Dedifferentiated amniotic fluid mesenchymal stem cell (primary cell): ENCODE measurements around the gene FEM1C.
"Not testable (repeated sequence)": the region's sequence is repeated elsewhere in the genome, so short reads cannot be mapped to it uniquely, and the experiment has no call there.

Experiments
- DNase-seq: peaks from one replicate; pipeline ENCODE4 v3.0.0-alpha.2; 2016; ENCODE audit errors: extremely low spot score

FEM1C gene

DNA sequence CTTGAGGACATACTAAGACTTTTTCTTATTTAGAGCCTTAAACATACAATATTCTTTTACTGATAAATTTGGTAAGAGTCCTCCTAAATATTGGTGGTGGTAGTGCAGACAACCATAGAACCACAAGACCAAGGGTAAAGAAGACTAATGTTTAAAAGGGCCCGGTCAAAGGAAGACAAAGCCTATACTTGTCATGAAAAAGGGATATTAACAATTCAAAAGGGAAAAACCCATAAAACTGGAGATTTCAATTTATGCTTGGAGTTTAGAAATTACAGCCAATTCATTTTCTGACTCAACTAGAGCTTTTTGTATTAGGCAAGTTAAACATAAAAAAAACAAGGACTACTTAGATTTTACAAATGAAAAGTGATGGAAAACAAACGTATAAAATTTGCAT, 24.4 kb downstream of the FEM1C start:
- DNase-seq = no peak

DNA sequence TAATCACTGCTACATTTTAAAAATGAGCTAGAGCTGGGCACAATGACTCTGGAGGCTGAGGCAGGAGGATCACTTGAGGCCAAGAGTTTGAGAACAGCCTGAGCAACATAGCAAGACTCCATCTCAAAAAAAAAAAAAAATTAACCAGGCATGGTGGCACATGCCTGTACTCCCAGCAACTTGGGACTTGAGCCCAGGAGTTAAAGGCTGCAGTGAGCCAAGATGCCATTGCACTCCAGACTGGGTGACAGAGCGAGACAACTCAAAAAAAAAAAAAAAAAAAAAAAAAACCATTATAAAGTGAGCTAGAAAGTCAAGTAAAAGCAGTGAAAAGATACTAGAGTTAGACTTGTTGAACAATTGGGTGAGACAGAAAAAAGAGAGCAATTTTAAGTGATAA, 28.2 kb downstream of the FEM1C start:
- no peak for DNase-seq

DNA sequence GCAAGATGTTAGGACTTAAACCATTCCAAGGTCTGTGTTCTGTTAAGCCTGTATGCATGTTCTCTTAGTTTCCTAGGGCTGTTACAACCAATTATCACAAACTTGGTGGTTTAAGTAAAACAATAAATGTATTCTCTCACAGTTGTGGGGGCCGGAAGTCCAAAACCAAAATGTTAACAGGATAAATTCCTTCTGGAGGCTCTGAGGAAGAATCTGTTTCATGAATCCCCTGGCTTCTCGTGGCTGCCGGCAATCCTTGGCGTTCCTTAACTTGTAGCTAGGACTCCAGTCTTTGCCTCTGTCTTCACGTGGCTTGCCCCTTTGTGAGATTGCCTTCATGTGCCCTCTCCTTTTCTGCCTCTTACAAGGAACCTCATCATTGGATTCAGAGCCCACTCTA, 30.4 kb downstream of the FEM1C start:
- DNase-seq = no peak

DNA sequence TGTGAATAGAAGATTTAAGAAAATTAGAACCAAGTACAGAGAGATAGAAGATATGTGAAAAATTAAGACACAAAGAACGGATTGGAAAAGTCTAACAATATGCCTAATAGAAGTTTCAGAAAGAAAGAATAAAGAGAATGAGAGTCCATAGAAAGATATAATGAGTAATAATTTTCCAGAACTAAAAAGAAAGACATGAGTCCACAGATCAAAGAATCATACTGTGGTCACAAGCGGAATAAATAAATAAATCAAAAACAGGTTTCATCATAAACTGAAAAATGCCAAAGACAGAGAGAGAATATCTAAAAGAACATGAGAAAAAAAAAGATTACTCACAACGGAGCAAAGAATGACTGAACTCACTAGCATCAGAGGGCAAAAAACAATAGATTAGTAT, 32.9 kb downstream of the FEM1C start:
- no peak for DNase-seq

DNA sequence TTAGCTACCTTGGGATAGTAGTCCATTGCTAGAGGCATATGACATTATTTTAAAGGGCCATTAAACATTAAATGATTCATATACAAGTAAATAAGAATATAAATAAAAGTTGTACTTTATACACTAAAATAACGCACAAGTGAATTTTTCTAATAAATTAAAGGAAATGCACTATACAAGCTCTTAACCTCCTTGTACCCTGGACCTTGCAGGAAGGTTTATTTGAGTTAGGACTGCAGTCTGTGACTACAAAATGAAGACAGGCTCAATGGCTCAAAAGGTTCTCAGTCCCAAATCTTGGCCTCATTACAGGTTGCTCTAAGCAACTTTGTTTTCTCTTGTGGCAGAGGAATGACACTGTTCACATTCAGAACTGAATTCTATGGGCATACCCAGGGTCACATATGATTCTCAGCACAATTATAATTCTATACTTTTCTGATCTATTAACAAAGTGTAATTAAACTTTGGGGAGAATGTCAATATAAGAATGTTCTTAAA, 34.4 kb downstream of the FEM1C start:
- DNase-seq = no peak

DNA sequence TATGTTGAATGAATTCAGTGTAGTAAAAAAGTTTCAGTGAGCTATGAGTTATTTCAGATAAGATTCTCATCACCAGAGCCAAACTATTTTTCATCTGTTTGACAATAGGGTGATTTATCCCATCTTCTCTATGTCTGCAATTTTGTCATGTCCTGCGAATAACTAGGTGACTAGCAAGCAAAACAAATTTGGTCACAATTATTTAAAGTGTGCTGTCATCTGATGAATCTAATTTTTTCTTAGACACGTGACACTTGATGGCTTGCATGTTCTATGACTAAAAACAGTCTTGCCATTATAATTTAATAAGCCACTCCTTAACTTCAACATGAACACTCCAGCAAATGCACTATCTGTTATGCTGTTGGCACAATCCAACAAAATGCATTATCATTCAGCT, 35.0 kb downstream of the FEM1C start:
- no peak for DNase-seq

DNA sequence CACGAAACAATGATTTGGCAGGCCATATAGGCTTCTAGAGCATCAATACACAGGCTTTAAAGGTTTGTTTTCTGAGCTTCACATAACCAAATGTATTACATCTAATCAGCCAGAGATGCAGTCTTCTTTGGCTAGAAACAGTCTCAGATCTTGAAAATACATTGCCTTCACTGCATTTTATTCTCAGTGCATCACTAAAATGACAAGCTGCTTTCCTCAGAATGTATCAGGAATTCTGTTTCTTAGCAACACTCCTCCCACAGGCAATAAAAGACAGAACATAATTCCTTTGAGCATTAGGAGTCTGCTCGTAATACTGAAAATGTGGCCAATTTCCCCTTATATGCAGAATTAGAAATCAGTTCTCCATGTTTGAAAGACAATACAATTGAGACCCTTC, 36.9 kb downstream of the FEM1C start:
- DNase-seq = peak; percentile 83

DNA sequence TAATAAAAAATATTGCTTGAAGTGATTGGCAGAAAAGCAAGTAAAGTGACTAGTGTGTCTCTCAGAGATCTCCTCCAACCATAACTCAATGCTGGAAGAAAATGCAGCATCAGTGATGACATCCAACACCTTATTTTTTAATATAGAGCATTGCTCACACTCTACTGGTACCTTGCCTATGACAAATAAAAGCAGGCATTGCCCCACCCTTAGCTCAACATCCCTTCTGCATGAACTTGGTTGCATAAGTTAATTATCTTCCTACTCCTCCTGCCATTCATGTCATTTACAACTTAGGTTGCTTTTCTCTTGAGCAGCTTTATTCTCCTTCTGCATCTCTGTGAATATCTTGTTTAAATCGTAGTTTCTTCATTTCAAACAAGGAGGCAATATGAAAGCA, 41.2 kb downstream of the FEM1C start:
- no peak for DNase-seq

DNA sequence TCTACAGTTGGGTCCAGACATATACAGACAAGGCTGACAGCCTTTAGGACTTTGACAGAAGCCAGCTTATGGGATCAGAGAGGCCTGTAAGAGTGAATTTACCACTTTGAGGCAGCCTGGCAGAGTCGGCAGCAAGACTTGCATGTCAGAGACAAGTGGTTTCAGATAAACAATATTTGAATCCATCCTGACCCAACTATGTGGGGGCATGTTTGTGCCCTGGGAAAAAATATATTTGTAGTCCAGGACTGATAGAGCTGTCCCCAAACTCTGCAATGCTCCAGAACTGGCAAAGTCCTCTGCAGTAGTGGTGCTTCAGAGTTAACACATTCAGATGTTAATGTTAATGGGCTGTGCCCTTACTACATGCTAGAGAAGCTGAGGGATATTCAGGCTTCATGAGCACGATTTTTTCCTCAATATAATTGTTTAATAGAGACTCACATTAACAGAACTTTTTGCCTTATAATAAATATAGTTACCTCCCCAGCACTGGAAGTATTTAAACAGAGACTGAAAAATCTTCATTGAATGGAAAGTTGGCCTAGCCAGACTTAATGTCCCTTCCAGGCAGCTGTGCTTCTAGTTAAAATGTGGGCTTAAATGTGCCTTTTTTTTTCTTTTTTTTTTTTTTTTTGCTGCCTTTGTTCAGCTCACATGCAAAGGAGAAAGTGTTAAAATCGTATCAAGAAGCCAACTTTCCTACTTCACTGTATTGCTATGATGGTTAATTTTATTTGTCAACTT, 42.9 kb downstream of the FEM1C start:
- no peak for DNase-seq

DNA sequence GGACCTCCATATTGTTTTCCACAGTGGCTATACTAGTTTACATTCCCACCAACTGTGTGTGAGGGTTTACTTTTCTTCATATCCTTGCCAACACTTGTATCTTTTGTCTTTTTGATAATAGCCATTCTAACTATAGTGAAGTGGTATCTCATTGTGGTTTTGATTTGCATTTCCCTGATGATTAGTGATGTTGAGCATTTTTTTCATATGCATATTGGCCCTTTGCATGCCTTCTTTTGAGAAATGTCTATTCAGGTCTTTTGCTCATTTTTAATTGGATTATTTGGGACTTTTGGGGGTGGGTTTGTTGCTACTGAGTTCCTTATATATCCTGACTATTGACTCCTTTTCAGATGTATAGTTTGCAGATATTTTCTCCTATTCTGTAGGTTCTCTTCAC, 44.4 kb downstream of the FEM1C start:
- DNase-seq = no peak

DNA sequence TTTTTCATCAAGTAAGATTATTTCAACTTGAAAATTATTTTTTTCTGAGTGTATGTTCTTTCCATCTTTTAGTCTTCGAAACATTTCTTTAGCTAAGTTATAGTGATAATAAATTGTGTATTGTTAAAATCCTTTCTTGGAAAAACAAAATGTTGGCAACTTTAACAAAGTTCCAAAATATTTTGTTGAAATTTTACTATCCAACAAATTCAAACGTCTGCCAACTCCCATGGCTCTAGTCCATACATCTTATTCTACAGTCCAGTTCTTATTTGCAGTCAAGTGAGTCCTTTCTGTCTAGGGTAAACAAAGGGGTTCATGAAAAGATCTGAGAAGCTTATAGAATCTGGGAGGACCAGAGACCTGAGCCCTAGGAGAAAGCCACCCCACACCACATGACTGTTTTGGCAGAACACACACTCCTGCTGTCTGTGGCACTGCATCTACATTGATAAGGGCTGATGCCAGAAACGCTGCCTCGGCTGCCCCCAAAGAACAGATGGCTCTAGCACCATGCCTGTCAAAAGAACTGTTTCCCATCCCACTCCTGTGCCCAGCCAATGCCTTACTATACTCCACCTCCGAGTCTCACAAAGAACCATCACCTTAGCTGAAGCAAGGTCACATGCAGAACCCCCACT, 47.5 kb downstream of the FEM1C start:
- DNase-seq = no peak

DNA sequence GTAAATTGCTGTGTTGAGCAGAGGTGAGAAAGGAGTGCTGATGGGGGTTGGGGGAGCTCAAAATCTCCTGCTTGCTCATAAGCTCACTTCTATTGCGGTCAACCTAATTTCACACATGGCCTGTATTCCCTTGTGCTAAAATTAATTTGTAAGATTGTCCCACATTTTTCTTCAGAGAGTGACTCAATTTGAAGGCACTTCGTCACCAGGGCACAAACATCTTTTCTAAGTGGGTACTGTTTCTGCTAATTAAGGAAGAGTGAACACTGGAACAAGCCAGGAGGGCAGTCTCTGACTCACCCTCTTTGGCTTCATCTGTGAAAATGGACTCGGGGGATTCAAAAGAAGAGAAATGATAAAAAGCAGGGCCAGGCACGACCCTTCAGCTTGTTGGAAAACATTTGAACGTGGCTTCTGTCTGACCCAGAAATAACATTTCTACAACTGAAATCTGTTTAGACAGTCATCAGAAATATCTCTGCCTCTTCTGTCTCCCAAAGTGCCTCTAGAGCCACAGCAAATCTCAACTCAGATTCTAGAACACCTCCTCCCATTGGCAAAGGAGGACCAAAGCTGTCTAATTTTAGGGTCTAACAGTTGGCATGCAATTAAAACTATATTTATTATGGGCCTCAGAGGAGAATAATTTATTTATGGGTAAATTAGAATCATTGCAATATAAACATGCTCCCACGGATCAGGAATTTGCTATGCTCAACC, 49.8 kb downstream of the FEM1C start:
- DNase-seq = no peak

DNA sequence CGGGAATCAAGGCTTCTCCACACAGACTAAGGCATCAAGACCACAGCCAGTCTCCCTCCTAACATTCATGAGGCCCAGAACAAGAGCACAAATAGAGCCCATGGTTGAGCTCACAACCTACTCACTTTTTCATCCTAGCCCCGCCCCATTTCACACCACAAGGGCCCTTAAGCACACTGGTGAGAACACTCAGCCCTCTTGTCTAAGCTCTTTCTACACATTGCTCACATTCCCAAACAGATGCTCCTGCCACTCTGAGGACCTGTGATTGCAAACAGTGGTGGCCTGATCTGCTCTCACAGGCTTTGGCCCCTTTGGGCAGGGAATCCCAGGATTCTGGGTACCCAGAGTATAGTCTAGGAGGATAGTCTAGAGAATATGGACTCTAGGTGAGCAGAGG, 54.0 kb downstream of the FEM1C start:
- DNase-seq = no peak

DNA sequence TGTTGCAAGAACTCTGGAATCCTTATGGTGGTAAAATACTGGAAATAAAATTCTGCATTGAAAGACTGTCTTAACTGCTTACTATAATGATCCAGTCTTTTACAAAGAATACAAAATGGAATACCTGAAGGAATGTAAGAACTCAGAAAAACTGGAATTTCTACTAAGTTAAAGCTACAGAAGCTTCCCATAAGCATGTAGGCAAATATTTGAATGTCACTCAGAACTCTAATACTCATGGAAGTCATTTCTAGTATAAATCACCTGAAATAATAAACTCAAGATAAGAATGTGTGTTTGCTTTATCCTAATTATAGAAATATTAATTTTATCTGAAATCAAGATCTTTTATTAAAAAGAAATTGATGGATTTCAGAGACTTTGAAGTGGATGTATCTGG, 54.8 kb downstream of the FEM1C start:
- DNase-seq = no peak

DNA sequence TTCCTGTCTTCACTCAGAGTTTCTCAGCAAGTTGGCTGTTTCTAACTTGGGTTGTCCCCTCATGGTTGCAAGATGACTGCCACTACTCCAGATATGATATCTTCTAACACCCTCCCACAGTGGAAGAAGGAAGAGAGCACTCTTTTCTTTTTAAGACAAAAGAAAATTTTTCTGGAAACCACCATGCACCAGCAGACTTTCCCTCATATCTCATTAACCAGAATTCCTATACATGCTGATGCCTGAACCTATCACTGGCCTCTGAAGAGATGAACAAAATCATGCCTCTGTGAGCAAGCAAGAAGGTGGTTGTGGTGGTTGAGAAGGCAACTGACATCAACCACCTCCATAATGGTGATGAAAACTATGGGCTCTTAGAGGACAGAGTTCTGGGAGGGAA, 56.8 kb downstream of the FEM1C start:
- no peak for DNase-seq

DNA sequence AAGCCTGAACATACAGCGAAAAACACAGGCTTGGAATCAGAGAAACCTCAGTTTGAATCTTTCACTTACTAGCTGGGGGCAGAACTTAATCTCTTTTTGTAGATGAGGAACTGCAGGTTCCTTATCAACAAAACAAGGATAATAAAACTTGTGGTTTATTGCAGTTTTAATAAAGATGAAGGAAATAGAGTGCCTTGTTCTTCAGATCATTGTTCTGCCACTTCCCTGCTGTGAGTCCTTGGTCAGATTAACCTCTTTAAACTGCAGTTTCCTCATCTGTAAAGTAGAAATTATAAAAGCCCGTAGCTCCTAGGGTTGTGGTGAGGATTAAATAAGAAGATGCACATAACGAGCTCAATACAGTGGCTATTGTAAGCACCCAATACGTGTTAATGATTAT, 57.4 kb downstream of the FEM1C start:
- DNase-seq = no peak

DNA sequence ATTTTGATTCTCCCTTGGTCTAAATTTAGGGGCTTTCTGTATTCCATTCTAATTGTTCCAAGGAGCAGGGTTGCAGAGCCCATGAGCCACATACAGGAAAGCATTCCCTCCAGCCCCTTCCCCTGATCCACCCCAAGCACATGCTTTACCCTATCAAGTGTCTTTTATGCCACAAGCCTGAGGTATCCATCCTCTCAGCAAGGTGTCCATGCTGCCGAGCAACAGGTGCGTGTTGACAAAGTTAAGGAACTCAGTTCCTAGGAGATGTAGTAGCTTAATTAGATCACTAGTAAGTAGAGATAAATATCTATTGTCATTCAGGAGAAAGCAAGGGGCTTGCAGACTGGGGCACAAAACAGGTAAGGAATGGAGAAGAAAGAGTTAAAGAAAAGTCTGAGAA, 57.8 kb downstream of the FEM1C start:
- DNase-seq = no peak

DNA sequence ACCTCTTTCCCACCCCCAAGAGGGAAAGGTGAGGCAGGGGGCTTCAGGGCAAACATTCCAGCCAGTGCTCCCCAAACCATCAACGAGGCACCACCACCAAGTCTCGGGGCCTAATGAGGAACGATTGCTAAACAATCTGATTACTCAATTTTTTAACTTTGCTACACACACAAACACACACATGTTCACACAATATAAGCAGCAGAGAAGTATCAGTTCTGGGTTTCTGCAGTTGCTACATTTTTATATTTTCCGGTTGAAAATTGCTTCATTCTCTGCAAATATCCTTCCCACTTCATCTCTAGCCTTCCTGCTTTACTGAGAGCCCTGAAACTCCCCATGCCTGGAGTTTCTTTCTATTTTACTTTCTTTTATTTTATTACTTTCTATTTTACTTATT, 60.2 kb downstream of the FEM1C start:
- no peak for DNase-seq

DNA sequence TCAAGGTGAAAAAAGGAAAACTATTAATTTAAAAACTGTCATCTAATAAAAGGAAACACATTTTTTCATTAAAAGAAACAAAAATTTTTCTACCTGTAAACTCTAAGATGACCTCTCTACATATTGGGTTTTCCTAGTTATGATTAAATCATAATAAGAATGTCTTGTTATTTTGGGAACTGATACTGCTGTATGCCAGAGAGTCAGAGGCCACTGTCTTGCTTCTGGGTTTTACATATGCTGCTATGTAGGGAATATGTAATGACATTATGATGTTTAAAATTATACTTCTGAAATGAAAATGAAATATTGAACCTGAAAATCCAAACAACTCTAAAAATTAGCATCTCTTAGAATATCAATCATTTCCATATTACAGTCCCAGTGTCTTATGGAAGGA, 63.7 kb downstream of the FEM1C start:
- DNase-seq = no peak

DNA sequence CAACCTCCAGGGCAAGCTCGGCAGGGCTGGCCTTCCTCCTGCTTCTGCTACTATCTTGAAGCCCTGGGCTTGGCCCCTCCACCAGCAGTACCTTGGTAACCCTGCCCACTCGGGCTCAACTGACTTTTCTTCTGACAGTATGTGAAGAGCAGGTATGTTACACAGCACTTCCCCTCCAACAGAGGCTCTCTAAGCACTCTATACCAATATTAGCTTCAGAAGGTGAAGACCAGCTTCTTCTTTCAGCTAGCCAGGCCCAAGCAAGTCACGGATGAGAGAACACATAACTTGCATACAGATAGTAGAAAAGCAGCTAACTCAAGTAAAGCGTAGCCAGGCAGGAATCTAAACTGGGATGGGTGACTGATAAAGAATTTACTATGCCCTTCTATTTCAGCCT, 64.3 kb downstream of the FEM1C start:
- no peak for DNase-seq

DNA sequence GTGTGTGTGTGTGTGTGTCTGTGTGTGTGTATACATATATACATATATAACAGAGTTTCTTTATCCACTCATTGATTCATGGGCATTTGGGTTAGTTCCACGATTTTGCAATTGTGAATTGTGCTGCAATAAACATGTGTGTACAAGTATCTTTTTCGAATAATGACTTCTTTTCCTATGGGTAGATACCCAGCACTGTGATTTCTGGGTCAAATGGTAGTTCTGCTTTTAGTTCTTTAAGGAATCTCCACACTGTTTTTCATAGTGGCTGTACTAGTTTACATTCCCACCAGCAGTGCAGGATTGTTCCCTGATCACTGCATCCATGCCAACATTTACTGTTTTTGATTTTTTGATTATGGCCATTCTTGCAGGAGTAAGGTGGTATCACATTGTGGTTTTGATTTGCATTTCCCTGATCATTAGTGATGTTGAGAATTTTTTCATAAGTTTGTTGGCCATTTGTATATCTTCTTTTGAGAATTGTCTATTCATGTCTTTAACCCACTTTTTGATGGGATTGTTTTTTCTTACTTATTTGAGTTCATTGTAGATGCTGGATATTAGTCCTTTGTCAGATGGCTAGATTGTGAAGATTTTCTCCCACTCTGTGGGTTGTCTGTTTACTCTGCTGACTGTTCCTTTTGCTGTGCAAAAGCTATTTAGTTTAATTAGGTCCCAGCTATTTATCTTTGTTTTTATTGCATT, 65.3 kb downstream of the FEM1C start:
- DNase-seq = not testable (repeated sequence)

DNA sequence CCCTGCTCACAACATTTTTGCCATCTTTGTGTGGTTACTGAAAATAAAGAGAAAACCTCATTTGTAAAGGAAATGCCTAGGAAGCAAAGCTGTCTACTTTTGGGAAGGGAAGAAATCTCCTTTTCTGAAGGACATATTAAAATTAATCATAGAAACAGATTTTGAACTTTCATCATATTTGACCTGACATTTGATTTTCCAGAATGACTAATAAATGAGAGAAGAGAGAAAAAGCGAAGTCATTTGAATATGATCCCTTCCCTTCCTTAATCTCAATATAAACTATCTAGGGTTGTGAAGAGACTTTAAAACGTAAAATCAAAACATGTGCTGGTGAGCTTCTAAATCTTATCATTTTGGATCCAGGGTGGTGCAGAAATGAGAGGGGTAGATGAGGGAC, 66.3 kb downstream of the FEM1C start:
- no peak for DNase-seq
